NCI-H146 (cell line): Measurements from ENCODE around the gene ADAMTS5.

ENCODE experiments used
- DNase-seq: peaks from one replicate; lab custom pipeline; 2025; lab: John Stamatoyannopoulos, UW

Gene ADAMTS5

DNA sequence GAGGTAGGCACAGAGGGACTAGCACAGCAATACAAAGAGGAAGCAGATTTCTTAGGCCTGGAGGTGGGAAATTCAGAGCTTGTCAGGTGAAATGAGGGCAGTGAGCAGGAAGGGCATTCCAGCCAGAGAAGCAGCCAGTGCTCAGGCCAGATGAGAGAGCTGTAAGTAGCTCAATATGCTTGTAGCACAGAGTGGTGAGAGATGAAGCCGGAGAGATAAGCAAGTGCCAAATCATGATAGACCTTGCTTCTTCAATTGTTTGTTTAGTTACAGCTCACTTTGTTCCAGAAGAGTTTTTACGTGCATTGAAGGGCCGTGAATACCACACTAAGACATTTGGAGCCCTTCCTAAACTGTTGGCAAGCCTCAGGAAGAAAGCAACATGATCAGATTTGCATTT lies 79.6 kb downstream of the ADAMTS5 start:
- no peak for DNase-seq

DNA sequence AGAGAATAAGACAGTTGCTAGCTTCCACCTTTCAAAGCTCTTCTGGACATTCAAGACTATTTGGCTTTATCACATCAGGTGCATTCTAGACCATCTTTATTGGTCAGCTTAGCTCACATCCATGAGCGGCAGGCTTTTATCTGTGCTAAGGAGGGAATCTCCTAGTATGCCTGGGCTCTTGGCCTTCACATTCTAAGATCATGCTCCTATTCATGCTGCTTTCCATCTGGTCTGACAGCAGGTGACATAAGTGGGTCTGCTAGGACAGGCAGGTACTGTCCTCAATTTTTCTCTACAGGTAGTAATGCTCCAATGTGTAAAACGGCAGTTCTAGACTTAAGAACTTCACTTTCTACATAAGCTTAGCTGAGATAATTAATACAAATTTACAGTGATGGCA lies 82.5 kb downstream of the ADAMTS5 start:
- no peak for DNase-seq

GRCh38 chr21:26883768-26884167 lies 83.1 kb downstream of the ADAMTS5 start:
- DNase-seq, result no peak

GRCh38 chr21:26881504-26882228 lies 85.2 kb downstream of the ADAMTS5 start:
- no peak for DNase-seq

GRCh38 chr21:26877018-26877417 lies 89.9 kb downstream of the ADAMTS5 start:
- DNase-seq, result no peak

- no peak for DNase-seq
These were observed 92.5 kb downstream of the ADAMTS5 start for GRCh38 chr21:26874347-26874746.
